HEK293 (cell line): ENCODE measurements around the gene JAM2.

Source experiments
- HOXC10 ChIP-seq: sonication (generic); formaldehyde crosslinking; IDR thresholded peaks from 2 replicates; pipeline ENCODE4 v1.8.1; 2023; ENCODE audit warnings: mild to moderate bottlenecking, missing genetic modification reagents
- KLF16 ChIP-seq: fragments of 450-650 bp; formaldehyde crosslinking; IDR thresholded peaks from 2 replicates; pipeline ENCODE4 v1.5.1; 2017; ENCODE audit warnings: missing biosample characterization, missing genetic modification characterization
- YY1 ChIP-seq: fragments of 450-650 bp; formaldehyde crosslinking; IDR thresholded peaks from 2 replicates; pipeline ENCODE4 v1.5.1; 2018; ENCODE audit warnings: missing biosample characterization, missing genetic modification characterization
- ZNF132 ChIP-seq: fragments of 450-650 bp; formaldehyde crosslinking; IDR thresholded peaks from 2 replicates; pipeline ENCODE4 v1.5.1; 2017; ENCODE audit warnings: missing biosample characterization, missing genetic modification characterization, borderline replicate concordance
- ZNF138 ChIP-seq: fragments of 450-650 bp; formaldehyde crosslinking; IDR thresholded peaks from 2 replicates; pipeline ENCODE4 v1.5.1; 2016; ENCODE audit warnings: missing biosample characterization, missing genetic modification characterization, borderline replicate concordance
- ZNF311 ChIP-seq: fragments of 450-650 bp; formaldehyde crosslinking; IDR thresholded peaks from 2 replicates; pipeline ENCODE4 v1.5.1; 2017; ENCODE audit warnings: missing biosample characterization, missing genetic modification characterization, borderline replicate concordance
- ZNF366 ChIP-seq: fragments of 450-650 bp; formaldehyde crosslinking; conservative IDR thresholded peaks from 2 replicates; pipeline ENCODE4 v1.5.1; 2016; ENCODE audit warnings: missing biosample characterization, missing genetic modification characterization
- ZNF404 ChIP-seq: fragments of 450-650 bp; formaldehyde crosslinking; IDR thresholded peaks from 2 replicates; pipeline ENCODE4 v1.5.1; 2017; ENCODE audit warnings: missing biosample characterization, missing genetic modification characterization
- ZNF549 ChIP-seq: fragments of 450-650 bp; IDR thresholded peaks from 2 replicates; pipeline ENCODE4 v1.5.1; 2018; ENCODE audit warnings: missing biosample characterization, missing genetic modification characterization, mild to moderate bottlenecking, inconsistent platforms, moderate library complexity
- ZNF660 ChIP-seq: fragments of 450-650 bp; IDR thresholded peaks from 2 replicates; pipeline ENCODE4 v1.5.1; 2018; ENCODE audit warnings: missing biosample characterization, mild to moderate bottlenecking, missing genetic modification characterization
- ZNF768 ChIP-seq: fragments of 450-650 bp; formaldehyde crosslinking; IDR thresholded peaks from 2 replicates; pipeline ENCODE4 v1.5.1; 2018; ENCODE audit warnings: missing biosample characterization, mild to moderate bottlenecking, missing genetic modification characterization
- TF ChIP-seq, protein P1 (sequence below): fragments of 450-650 bp; formaldehyde crosslinking; IDR thresholded peaks from 2 replicates; pipeline ENCODE4 v1.5.1; 2016; ENCODE audit warnings: missing biosample characterization, missing genetic modification characterization
- TF ChIP-seq, protein P2 (sequence below): fragments of 450-650 bp; formaldehyde crosslinking; IDR thresholded peaks from 2 replicates; pipeline ENCODE4 v1.5.1; 2016; ENCODE audit warnings: missing biosample characterization, missing genetic modification characterization

DNA sequence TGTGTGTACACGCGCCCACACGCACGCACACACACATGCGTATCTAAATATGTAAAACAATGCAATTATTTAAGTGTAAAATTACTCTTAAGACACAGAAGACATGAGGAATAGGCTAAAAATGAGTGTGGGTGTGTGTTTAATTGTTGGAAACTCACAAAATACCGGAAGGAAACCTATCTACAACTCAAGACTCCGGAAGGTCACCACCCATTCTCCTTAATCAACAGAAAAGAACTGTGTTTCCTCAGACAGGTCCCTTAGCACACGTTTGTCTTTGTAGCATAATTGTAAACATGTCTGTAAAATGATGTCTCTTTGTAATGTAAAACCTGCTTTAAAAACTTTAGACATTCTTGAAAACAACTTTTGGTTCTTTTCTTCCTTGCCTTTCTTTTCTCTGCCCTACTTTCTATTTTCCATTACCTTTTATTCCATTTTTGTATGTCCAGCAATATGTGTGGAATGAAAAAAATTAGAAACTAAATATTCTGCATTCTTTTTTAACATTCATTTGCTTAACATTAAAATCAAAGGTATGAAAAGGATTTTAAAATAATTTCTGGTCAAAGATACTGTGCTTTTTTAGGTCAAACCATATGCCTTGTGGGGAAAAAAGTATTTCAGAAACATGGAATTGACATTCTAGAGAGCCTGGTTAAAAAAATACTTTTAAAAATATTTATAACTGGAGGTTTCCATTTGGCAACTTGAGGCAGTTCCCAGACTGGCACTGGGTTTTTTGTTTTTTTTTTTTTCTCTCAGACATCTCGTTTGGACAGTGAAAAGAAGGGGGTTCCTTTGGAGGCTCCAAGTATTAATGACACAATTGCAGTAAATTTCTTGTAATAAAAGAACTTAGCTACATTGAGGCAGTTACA is 49.5 kb downstream of the JAM2 start:
- no peak for TF ChIP-seq ZNF311
- no peak for TF ChIP-seq YY1 (tag by site-specific recombination)
- TF ChIP-seq ZNF768: no peak
- TF ChIP-seq, protein P1, sequence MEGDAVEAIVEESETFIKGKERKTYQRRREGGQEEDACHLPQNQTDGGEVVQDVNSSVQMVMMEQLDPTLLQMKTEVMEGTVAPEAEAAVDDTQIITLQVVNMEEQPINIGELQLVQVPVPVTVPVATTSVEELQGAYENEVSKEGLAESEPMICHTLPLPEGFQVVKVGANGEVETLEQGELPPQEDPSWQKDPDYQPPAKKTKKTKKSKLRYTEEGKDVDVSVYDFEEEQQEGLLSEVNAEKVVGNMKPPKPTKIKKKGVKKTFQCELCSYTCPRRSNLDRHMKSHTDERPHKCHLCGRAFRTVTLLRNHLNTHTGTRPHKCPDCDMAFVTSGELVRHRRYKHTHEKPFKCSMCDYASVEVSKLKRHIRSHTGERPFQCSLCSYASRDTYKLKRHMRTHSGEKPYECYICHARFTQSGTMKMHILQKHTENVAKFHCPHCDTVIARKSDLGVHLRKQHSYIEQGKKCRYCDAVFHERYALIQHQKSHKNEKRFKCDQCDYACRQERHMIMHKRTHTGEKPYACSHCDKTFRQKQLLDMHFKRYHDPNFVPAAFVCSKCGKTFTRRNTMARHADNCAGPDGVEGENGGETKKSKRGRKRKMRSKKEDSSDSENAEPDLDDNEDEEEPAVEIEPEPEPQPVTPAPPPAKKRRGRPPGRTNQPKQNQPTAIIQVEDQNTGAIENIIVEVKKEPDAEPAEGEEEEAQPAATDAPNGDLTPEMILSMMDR: no peak
- no peak for TF ChIP-seq ZNF549
- TF ChIP-seq HOXC10 (CRISPR knock-in tag): no peak
- no peak for TF ChIP-seq ZNF660 (tag by site-specific recombination)
- no peak for TF ChIP-seq ZNF138 (tag by site-specific recombination)
- TF ChIP-seq ZNF404 (tag by site-specific recombination): no peak
- no peak for TF ChIP-seq ZNF366 (tag by site-specific recombination)
- TF ChIP-seq, protein P2, sequence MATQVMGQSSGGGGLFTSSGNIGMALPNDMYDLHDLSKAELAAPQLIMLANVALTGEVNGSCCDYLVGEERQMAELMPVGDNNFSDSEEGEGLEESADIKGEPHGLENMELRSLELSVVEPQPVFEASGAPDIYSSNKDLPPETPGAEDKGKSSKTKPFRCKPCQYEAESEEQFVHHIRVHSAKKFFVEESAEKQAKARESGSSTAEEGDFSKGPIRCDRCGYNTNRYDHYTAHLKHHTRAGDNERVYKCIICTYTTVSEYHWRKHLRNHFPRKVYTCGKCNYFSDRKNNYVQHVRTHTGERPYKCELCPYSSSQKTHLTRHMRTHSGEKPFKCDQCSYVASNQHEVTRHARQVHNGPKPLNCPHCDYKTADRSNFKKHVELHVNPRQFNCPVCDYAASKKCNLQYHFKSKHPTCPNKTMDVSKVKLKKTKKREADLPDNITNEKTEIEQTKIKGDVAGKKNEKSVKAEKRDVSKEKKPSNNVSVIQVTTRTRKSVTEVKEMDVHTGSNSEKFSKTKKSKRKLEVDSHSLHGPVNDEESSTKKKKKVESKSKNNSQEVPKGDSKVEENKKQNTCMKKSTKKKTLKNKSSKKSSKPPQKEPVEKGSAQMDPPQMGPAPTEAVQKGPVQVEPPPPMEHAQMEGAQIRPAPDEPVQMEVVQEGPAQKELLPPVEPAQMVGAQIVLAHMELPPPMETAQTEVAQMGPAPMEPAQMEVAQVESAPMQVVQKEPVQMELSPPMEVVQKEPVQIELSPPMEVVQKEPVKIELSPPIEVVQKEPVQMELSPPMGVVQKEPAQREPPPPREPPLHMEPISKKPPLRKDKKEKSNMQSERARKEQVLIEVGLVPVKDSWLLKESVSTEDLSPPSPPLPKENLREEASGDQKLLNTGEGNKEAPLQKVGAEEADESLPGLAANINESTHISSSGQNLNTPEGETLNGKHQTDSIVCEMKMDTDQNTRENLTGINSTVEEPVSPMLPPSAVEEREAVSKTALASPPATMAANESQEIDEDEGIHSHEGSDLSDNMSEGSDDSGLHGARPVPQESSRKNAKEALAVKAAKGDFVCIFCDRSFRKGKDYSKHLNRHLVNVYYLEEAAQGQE: no peak
- no peak for TF ChIP-seq KLF16 (tag by site-specific recombination)
- no peak for TF ChIP-seq ZNF132 (tag by site-specific recombination)
